HG03135 (cell line): ENCODE measurements around the gene TOR3A.
"Not testable (repeated sequence)": the region's sequence is repeated elsewhere in the genome, so short reads cannot be mapped to it uniquely, and the experiment has no call there.

Experiments used
- ATAC-seq: cut with Tn5 transposase; IDR thresholded peaks from one replicate; pipeline ENCODE4 v1.9.1; 2021; ENCODE audit warnings: mild to moderate bottlenecking, moderate library complexity; ENCODE audit not compliant: unreplicated experiment

The TOR3A gene

GRCh38 chr1:179081687-179082332 is at the start of gene TOR3A:
TOR3A (plus strand) TSS chr1:179082070; CDS start chr1:179082129, 59 bp downstream.
- peak; percentile 82 for ATAC-seq

- ATAC-seq, result peak; percentile 82
Measured at GRCh38 chr1:179034720-179035119, 47.1 kb upstream of the TOR3A start.

- ATAC-seq, result peak; percentile 33
Measured at GRCh38 chr1:179036844-179037465, 44.9 kb upstream of the TOR3A start.

GRCh38 chr1:179038528-179039281 is 43.2 kb upstream of the TOR3A start:
- no peak for ATAC-seq

- not testable (repeated sequence) for ATAC-seq
Measured at GRCh38 chr1:179039502-179040174, 42.2 kb upstream of the TOR3A start.

GRCh38 chr1:179040175-179040551 is 41.7 kb upstream of the TOR3A start:
- not testable (repeated sequence) for ATAC-seq

GRCh38 chr1:179042087-179042486 is 39.8 kb upstream of the TOR3A start:
- no peak for ATAC-seq

- ATAC-seq, result no peak
Measured at GRCh38 chr1:179042700-179043099, 39.2 kb upstream of the TOR3A start.

GRCh38 chr1:179043266-179043665 is 38.6 kb upstream of the TOR3A start:
- no peak for ATAC-seq

- no peak for ATAC-seq
Measured at GRCh38 chr1:179043907-179044306, 38.0 kb upstream of the TOR3A start.

- ATAC-seq, result no peak
Measured at GRCh38 chr1:179046808-179047635, 34.8 kb upstream of the TOR3A start.

GRCh38 chr1:179047636-179047997 is 34.3 kb upstream of the TOR3A start:
- no peak for ATAC-seq

- ATAC-seq, result no peak
Measured at GRCh38 chr1:179048339-179049124, 33.3 kb upstream of the TOR3A start.

- ATAC-seq, result no peak
Measured at GRCh38 chr1:179052776-179053175, 29.1 kb upstream of the TOR3A start.

- ATAC-seq, result no peak
Measured at GRCh38 chr1:179053486-179053885, 28.4 kb upstream of the TOR3A start.

- ATAC-seq, result no peak
Measured at GRCh38 chr1:179055937-179056336, 25.9 kb upstream of the TOR3A start.

- no peak for ATAC-seq
Measured at GRCh38 chr1:179058487-179059483, 23.1 kb upstream of the TOR3A start.
